T-helper 2 cell treated with Interferon-gamma antibody and Interleukin-4, amounts not matched to agents 5 μg/mL and 100 μg/mL, for 36 hours (primary cell): Measurements from ENCODE around the gene SERINC5.
"Not testable (repeated sequence)": the region's sequence is repeated elsewhere in the genome, so short reads cannot be mapped to it uniquely, and the experiment has no call there.

ENCODE experiments used
- DNase-seq: peaks from one replicate; pipeline ENCODE4 v3.0.0; 2021; ENCODE audit warnings: low spot score
- H3K27ac Mint-ChIP-seq: one replicate; pipeline ENCODE4 v1.8.0; 2021; ENCODE audit warnings: mild to moderate bottlenecking, mixed read lengths
- H3K27me3 Mint-ChIP-seq: one replicate; pipeline ENCODE4 v1.8.0; 2021; ENCODE audit warnings: low read depth, mixed read lengths
- H3K36me3 Mint-ChIP-seq: one replicate; pipeline ENCODE4 v1.8.0; 2021; ENCODE audit warnings: low read depth, mixed read lengths
- H3K4me1 Mint-ChIP-seq: one replicate; pipeline ENCODE4 v1.8.0; 2021; ENCODE audit warnings: low read depth, mixed read lengths
- H3K4me3 Mint-ChIP-seq: one replicate; pipeline ENCODE4 v1.8.0; 2022; ENCODE audit warnings: mild to moderate bottlenecking, moderate library complexity, mixed read lengths
- H3K9me3 Mint-ChIP-seq: one replicate; pipeline ENCODE4 v1.8.0; 2021; ENCODE audit warnings: mixed read lengths

Gene SERINC5

GRCh38 chr5:80151890-80152289, 104.0 kb downstream of the SERINC5 start:
- Mint-ChIP-seq H3K9me3 (no peaks in the 10 kb centered on the region), H3K36me3 (peaks cover 75% of the 10 kb centered on the region), H3K4me3 (no peak overlapping the region), H3K27ac (peak overlapping the region; percentile 62), H3K27me3 (no peaks in the 10 kb centered on the region), H3K4me1 (peaks cover 42% of the 10 kb centered on the region)
- DNase-seq, result no peak

GRCh38 chr5:80150731-80151130, 105.1 kb downstream of the SERINC5 start:
- Mint-ChIP-seq H3K27ac (peak overlapping the region; percentile 47), H3K27me3 (no peaks in the 10 kb centered on the region), H3K9me3 (no peaks in the 10 kb centered on the region), H3K36me3 (peaks cover 75% of the 10 kb centered on the region), H3K4me1 (peaks cover 40% of the 10 kb centered on the region), H3K4me3 (no peak overlapping the region)
- no peak for DNase-seq

GRCh38 chr5:80149161-80149609, 106.7 kb downstream of the SERINC5 start:
- Mint-ChIP-seq H3K27me3 (no peaks in the 10 kb centered on the region), H3K4me1 (peaks cover 36% of the 10 kb centered on the region), H3K4me3 (no peak overlapping the region), H3K9me3 (no peaks in the 10 kb centered on the region), H3K27ac (no peak overlapping the region), H3K36me3 (peaks cover 77% of the 10 kb centered on the region)
- DNase-seq, result no peak

GRCh38 chr5:80147119-80147815, 108.6 kb downstream of the SERINC5 start:
- Mint-ChIP-seq H3K4me3 (no peak overlapping the region), H3K9me3 (no peaks in the 10 kb centered on the region), H3K4me1 (peaks cover 33% of the 10 kb centered on the region), H3K27ac (peak overlapping the region; percentile 18), H3K27me3 (no peaks in the 10 kb centered on the region), H3K36me3 (peaks cover 86% of the 10 kb centered on the region)
- no peak for DNase-seq

- peaks cover 82% of the 10 kb centered on the region for H3K36me3 Mint-ChIP-seq
- H3K27ac Mint-ChIP-seq, result peak overlapping the region; percentile 24
- H3K4me3 Mint-ChIP-seq, result no peak overlapping the region
- H3K9me3 Mint-ChIP-seq, result no peaks in the 10 kb centered on the region
- peaks cover 32% of the 10 kb centered on the region for H3K4me1 Mint-ChIP-seq
- no peak for DNase-seq
- H3K27me3 Mint-ChIP-seq, result no peaks in the 10 kb centered on the region
Measured at GRCh38 chr5:80146046-80146445, 109.8 kb downstream of the SERINC5 start.

- H3K4me1 Mint-ChIP-seq, result peaks cover 43% of the 10 kb centered on the region
- DNase-seq, result no peak
- H3K27ac Mint-ChIP-seq, result no peak overlapping the region
- H3K4me3 Mint-ChIP-seq, result no peak overlapping the region
- no peaks in the 10 kb centered on the region for H3K27me3 Mint-ChIP-seq
- H3K9me3 Mint-ChIP-seq, result no peaks in the 10 kb centered on the region
- peaks cover 80% of the 10 kb centered on the region for H3K36me3 Mint-ChIP-seq
Measured at GRCh38 chr5:80143491-80143890, 112.4 kb downstream of the SERINC5 start.

- Mint-ChIP-seq H3K27me3 (no peaks in the 10 kb centered on the region), H3K9me3 (no peaks in the 10 kb centered on the region), H3K4me3 (no peak overlapping the region), H3K27ac (peak overlapping the region; percentile 56), H3K36me3 (peaks cover 80% of the 10 kb centered on the region), H3K4me1 (peaks cover 44% of the 10 kb centered on the region)
- no peak for DNase-seq
Measured at GRCh38 chr5:80142996-80143395, 112.9 kb downstream of the SERINC5 start.

- H3K9me3 Mint-ChIP-seq, result no peaks in the 10 kb centered on the region
- H3K36me3 Mint-ChIP-seq, result peaks cover 75% of the 10 kb centered on the region
- H3K4me3 Mint-ChIP-seq, result no peak overlapping the region
- peaks cover 52% of the 10 kb centered on the region for H3K4me1 Mint-ChIP-seq
- no peaks in the 10 kb centered on the region for H3K27me3 Mint-ChIP-seq
- no peak for DNase-seq
- peak overlapping the region; percentile 90 for H3K27ac Mint-ChIP-seq
Measured at GRCh38 chr5:80141681-80142080, 114.2 kb downstream of the SERINC5 start.

GRCh38 chr5:80141147-80141671, 114.6 kb downstream of the SERINC5 start:
- H3K4me3 Mint-ChIP-seq, result no peak overlapping the region
- peak overlapping the region; percentile 90 for H3K27ac Mint-ChIP-seq
- H3K27me3 Mint-ChIP-seq, result no peaks in the 10 kb centered on the region
- no peak for DNase-seq
- H3K9me3 Mint-ChIP-seq, result no peaks in the 10 kb centered on the region
- peaks cover 74% of the 10 kb centered on the region for H3K36me3 Mint-ChIP-seq
- H3K4me1 Mint-ChIP-seq, result peaks cover 57% of the 10 kb centered on the region

- DNase-seq, result peak; percentile 31
- Mint-ChIP-seq H3K27me3 (no peaks in the 10 kb centered on the region), H3K4me3 (peak overlapping the region; percentile 52), H3K9me3 (no peaks in the 10 kb centered on the region), H3K4me1 (peaks cover 64% of the 10 kb centered on the region), H3K36me3 (peaks cover 70% of the 10 kb centered on the region), H3K27ac (peak overlapping the region; percentile 90)
Measured at GRCh38 chr5:80140496-80140895, 115.4 kb downstream of the SERINC5 start.

- Mint-ChIP-seq H3K9me3 (no peaks in the 10 kb centered on the region), H3K27ac (peak overlapping the region; percentile 90), H3K4me1 (peaks cover 71% of the 10 kb centered on the region), H3K27me3 (no peaks in the 10 kb centered on the region), H3K36me3 (peaks cover 64% of the 10 kb centered on the region), H3K4me3 (peak overlapping the region; percentile 52)
- DNase-seq, result no peak
Measured at GRCh38 chr5:80139466-80139972, 116.3 kb downstream of the SERINC5 start.

- no peak for DNase-seq
- no peak overlapping the region for H3K27ac Mint-ChIP-seq
- H3K4me1 Mint-ChIP-seq, result peaks cover 79% of the 10 kb centered on the region
- no peaks in the 10 kb centered on the region for H3K9me3 Mint-ChIP-seq
- H3K36me3 Mint-ChIP-seq, result peaks cover 61% of the 10 kb centered on the region
- H3K27me3 Mint-ChIP-seq, result no peaks in the 10 kb centered on the region
- H3K4me3 Mint-ChIP-seq, result peak overlapping the region; percentile 7
Measured at GRCh38 chr5:80138486-80138885, 117.4 kb downstream of the SERINC5 start.

GRCh38 chr5:80136798-80137197, 119.0 kb downstream of the SERINC5 start:
- Mint-ChIP-seq H3K4me1 (peaks cover 83% of the 10 kb centered on the region), H3K27ac (peak overlapping the region; percentile 87), H3K4me3 (peak overlapping the region; percentile 67), H3K36me3 (peaks cover 63% of the 10 kb centered on the region)
- not testable (repeated sequence) for DNase-seq, H3K27me3 Mint-ChIP-seq, H3K9me3 Mint-ChIP-seq

- H3K27me3 Mint-ChIP-seq, result no peaks in the 10 kb centered on the region
- no peak for DNase-seq
- peaks cover 21% of the 10 kb centered on the region for H3K9me3 Mint-ChIP-seq
- peaks cover 70% of the 10 kb centered on the region for H3K4me1 Mint-ChIP-seq
- peak overlapping the region; percentile 87 for H3K27ac Mint-ChIP-seq
- H3K4me3 Mint-ChIP-seq, result peak overlapping the region; percentile 67
- peaks cover 61% of the 10 kb centered on the region for H3K36me3 Mint-ChIP-seq
Measured at GRCh38 chr5:80134876-80135275, 121.0 kb downstream of the SERINC5 start.
